MM.1S (cell line): Measurements from ENCODE around the gene ARRDC1.
A peak's percentile ranks its signal among the peaks of the same experiment; 100 is the strongest.

Source experiments
- DNase-seq: peaks from one replicate; pipeline ENCODE4 v3.0.0-alpha.2; 2015
- H2AFZ ChIP-seq: fragments of 300-600 bp; sonication (generic); 2 replicates; pipeline ENCODE4 v1.6.0; 2016; ENCODE audit warnings: antibody characterized with exemption, low read length
- H3F3A ChIP-seq: fragments of 300-600 bp; sonication (generic); 2 replicates; pipeline ENCODE4 v1.6.1; 2016; ENCODE audit warnings: mild to moderate bottlenecking, antibody characterized with exemption, low read length, moderate library complexity, mixed read lengths; ENCODE audit not compliant: insufficient read depth
- H3K27ac ChIP-seq: fragments of 300-600 bp; sonication (generic); 2 replicates; pipeline ENCODE4 v1.5.1; 2016; ENCODE audit warnings: mild to moderate bottlenecking, low read length
- H3K27me3 ChIP-seq: fragments of 300-600 bp; sonication (generic); replicated peaks from 2 replicates; pipeline ENCODE4 v1.6.0; 2016; ENCODE audit warnings: low read length; ENCODE audit not compliant: insufficient read depth
- H3K36me3 ChIP-seq: fragments of 300-600 bp; sonication (generic); replicated peaks from 2 replicates; pipeline ENCODE4 v1.6.1; 2016; ENCODE audit warnings: mild to moderate bottlenecking, low read length, mixed read lengths; ENCODE audit not compliant: insufficient read depth
- H3K4me1 ChIP-seq: fragments of 300-600 bp; sonication (generic); 2 replicates; pipeline ENCODE4 v1.6.1; 2016; ENCODE audit warnings: low read length, mixed read lengths
- H3K4me2 ChIP-seq: fragments of 300-600 bp; sonication (generic); 2 replicates; pipeline ENCODE4 v1.6.0; 2016; ENCODE audit warnings: low read depth, low read length
- H3K4me3 ChIP-seq: fragments of 300-600 bp; sonication (generic); 2 replicates; pipeline ENCODE4 v1.5.1; 2016; ENCODE audit warnings: low read length, mixed read lengths
- H3K79me2 ChIP-seq: fragments of 300-600 bp; sonication (generic); 2 replicates; pipeline ENCODE4 v1.6.1; 2016; ENCODE audit warnings: mixed run types, low read length, mixed read lengths
- H3K9ac ChIP-seq: fragments of 300-600 bp; sonication (generic); 2 replicates; pipeline ENCODE4 v1.6.1; 2016; ENCODE audit warnings: low read length, mixed read lengths
- H3K9me2 ChIP-seq: fragments of 300-600 bp; sonication (generic); replicated peaks from 2 replicates; pipeline ENCODE4 v1.6.1; 2016; ENCODE audit warnings: mild to moderate bottlenecking, low read length, mixed read lengths; ENCODE audit not compliant: insufficient read depth
- H3K9me3 ChIP-seq: fragments of 300-600 bp; sonication (generic); replicated peaks from 2 replicates; pipeline ENCODE4 v1.6.1; 2016; ENCODE audit warnings: mild to moderate bottlenecking, low read length, mixed read lengths; ENCODE audit not compliant: insufficient read depth
- H4K20me1 ChIP-seq: fragments of 300-600 bp; sonication (generic); 2 replicates; pipeline ENCODE4 v1.6.1; 2016; ENCODE audit warnings: mild to moderate bottlenecking, low read length, moderate library complexity, mixed read lengths; ENCODE audit not compliant: insufficient read depth
- EZH2 ChIP-seq: fragments of 300-600 bp; sonication (generic); optimal IDR thresholded peaks from 2 replicates; pipeline ENCODE3; 2017; ENCODE audit warnings: low read depth, mild to moderate bottlenecking, antibody characterized with exemption, low read length, mixed read lengths
- EZH2phosphoT487 ChIP-seq: fragments of 300-600 bp; sonication (generic); IDR thresholded peaks from 2 replicates; pipeline ENCODE4 v1.6.1; 2018; ENCODE audit warnings: antibody characterized with exemption, low read length
- TF ChIP-seq, protein P1 (sequence below): fragments of 300-600 bp; sonication (generic); IDR thresholded peaks from 2 replicates; pipeline ENCODE4 v1.5.1; 2016; ENCODE audit warnings: antibody characterized with exemption, low read length, mixed read lengths

Gene ARRDC1

DNA sequence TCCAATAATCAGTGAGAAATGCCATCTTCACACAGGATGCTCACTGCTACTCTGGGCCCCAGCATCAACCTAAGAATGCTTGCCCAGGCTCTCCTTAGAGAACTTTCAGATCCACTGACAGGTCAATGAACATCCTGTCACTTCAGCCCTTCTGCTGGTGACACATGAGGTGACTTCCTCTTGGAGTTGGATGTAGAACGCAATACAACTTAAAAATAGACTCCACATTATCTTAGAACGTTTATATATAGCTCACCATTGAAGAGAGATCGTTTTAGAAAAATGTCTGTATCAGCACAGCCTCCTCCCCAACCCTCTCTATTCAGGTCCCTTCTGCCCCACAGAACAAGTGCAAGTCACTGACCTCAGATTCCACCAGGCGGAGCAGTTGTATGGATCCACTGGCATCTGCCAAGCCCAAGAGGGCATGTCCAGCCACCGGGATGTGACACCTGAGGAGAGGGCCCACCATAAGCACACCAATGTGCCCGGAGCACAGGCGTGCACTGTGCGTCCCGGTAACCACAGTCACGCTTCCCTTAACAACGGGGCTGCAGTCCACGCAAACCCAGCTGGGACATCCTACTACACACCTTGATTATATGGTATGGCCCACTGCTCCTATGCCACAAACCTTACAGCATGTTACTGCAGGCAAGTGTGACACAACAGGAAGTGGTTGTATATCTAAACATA is 29.6 kb upstream of the ARRDC1 start:
- Histone ChIP-seq H3K4me3 (peak overlapping the region; percentile 94), H3K79me2 (peaks cover 55% of the 10 kb centered on the region), H3K4me2 (peak overlapping the region; percentile 92), H2AFZ (no peak overlapping the region), H3K9ac (peak overlapping the region; percentile 71), H3K9me2 (no peaks in the 10 kb centered on the region), H3K27ac (peak overlapping the region; percentile 94), H4K20me1 (no peaks in the 10 kb centered on the region), H3K27me3 (no peaks in the 10 kb centered on the region), H3F3A (peaks cover 26% of the 10 kb centered on the region), H3K9me3 (no peaks in the 10 kb centered on the region), H3K36me3 (peaks cover 12% of the 10 kb centered on the region), H3K4me1 (peaks cover 34% of the 10 kb centered on the region)
- TF ChIP-seq, protein P1, sequence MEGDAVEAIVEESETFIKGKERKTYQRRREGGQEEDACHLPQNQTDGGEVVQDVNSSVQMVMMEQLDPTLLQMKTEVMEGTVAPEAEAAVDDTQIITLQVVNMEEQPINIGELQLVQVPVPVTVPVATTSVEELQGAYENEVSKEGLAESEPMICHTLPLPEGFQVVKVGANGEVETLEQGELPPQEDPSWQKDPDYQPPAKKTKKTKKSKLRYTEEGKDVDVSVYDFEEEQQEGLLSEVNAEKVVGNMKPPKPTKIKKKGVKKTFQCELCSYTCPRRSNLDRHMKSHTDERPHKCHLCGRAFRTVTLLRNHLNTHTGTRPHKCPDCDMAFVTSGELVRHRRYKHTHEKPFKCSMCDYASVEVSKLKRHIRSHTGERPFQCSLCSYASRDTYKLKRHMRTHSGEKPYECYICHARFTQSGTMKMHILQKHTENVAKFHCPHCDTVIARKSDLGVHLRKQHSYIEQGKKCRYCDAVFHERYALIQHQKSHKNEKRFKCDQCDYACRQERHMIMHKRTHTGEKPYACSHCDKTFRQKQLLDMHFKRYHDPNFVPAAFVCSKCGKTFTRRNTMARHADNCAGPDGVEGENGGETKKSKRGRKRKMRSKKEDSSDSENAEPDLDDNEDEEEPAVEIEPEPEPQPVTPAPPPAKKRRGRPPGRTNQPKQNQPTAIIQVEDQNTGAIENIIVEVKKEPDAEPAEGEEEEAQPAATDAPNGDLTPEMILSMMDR: peak; percentile 57
- TF ChIP-seq EZH2phosphoT487: no peak
- DNase-seq: peak; percentile 79

GRCh38 chr9:137578518-137579258 is 26.8 kb upstream of the ARRDC1 start, which contains the start of gene DPH7:
TSS of gene DPH7 (minus strand) at chr9:137578925. CDS start at chr9:137578777, 148 bp downstream.
- DNase-seq: peak; percentile 95
- H3K79me2 ChIP-seq: peaks cover 44% of the 10 kb centered on the region
- H2AFZ ChIP-seq: peak within 1 kb of the TSS; percentile 59; the same call in 1 of the 2 replicates
- peak within 1 kb of the TSS; percentile 92 for H3K4me2 ChIP-seq
- H3F3A ChIP-seq: peaks cover 26% of the 10 kb centered on the region
- no peaks in the 10 kb centered on the region for H3K9me2 ChIP-seq
- no peaks in the 10 kb centered on the region for H3K27me3 ChIP-seq
- H4K20me1 ChIP-seq: no peaks in the 10 kb centered on the region
- peak within 1 kb of the TSS; percentile 94 for H3K4me3 ChIP-seq
- H3K4me1 ChIP-seq: peaks cover 34% of the 10 kb centered on the region
- peak within 1 kb of the TSS; percentile 94 for H3K27ac ChIP-seq
- H3K9ac ChIP-seq: peak within 1 kb of the TSS; percentile 94
- no peaks in the 10 kb centered on the region for H3K9me3 ChIP-seq
- no peak for TF ChIP-seq EZH2phosphoT487
- TF ChIP-seq, protein P1: peak; percentile 88
- H3K36me3 ChIP-seq: peaks cover 5% of the 10 kb centered on the region; the same call in 1 of the 2 replicates

DNA sequence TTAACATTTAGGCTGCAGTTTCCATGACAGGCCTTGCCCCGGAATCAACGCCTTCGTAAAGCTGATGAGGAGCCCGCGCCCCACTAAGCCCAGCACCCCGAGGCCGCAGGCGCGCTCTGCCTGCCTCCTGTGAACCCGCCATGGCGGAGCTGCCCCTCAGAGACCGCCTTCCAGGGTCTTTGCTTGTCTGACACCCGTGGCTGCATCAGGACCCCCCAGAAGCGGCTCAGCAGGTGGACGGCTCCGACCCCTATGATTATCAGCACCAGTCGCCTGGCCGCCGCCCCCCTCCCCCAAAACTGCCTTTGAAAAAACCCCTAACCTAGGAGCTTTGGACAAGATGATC is 26.3 kb upstream of the ARRDC1 start:
- H2AFZ ChIP-seq: 0 out of 2 replicates have a peak overlapping the region, but pooled peaks have one; percentile 28
- H3K9me3 ChIP-seq: no peaks in the 10 kb centered on the region
- H3K27ac ChIP-seq: no peak overlapping the region
- peak overlapping the region; percentile 94; the same call in 1 of the 2 replicates for H3K4me3 ChIP-seq
- peaks cover 33% of the 10 kb centered on the region for H3K4me1 ChIP-seq
- 0 out of 2 replicates have a peak, but pooled peaks cover under 1% of the 10 kb centered on the region for H3K36me3 ChIP-seq
- no peak overlapping the region for H3K9ac ChIP-seq
- no peaks in the 10 kb centered on the region for H4K20me1 ChIP-seq
- H3K79me2 ChIP-seq: peaks cover 40% of the 10 kb centered on the region
- H3F3A ChIP-seq: peaks cover 26% of the 10 kb centered on the region
- H3K27me3 ChIP-seq: no peaks in the 10 kb centered on the region
- DNase-seq: no peak
- TF ChIP-seq, protein P1: no peak
- no peak for TF ChIP-seq EZH2phosphoT487
- no peak for TF ChIP-seq EZH2
- H3K9me2 ChIP-seq: no peaks in the 10 kb centered on the region
- H3K4me2 ChIP-seq: peak overlapping the region; percentile 54; the same call in 1 of the 2 replicates
